Gastrocnemius medialis (tissue), 4 donors: ENCODE results near the gene EEF1B2.

Experiments
- CTCF ChIP-seq, 5 experiments: fragments of 450-650 bp in 3 of 5; fragments of 200-600 bp in 2 of 5; sonication (generic) in 2 of 5; IDR thresholded peaks in 4 of 5; conservative IDR thresholded peaks in 1 of 5; 1 replicate in 4 of 5; 2 replicates in 1 of 5; pipeline ENCODE4 v1.5.1; 2016 to 2019; ENCODE audit warnings: antibody characterized with exemption in 5 of 5, mild to moderate bottlenecking in 3 of 5, moderate library complexity in 3 of 5
- POLR2A ChIP-seq, 2 donors: fragments of 450-650 bp; IDR thresholded peaks; one replicate each; pipeline ENCODE4 v1.6.1; 2017; ENCODE audit warnings: antibody characterized with exemption in 2 of 2, mild to moderate bottlenecking in 2 of 2, moderate library complexity in 2 of 2

GRCh38 chr2:206163251-206163880 is 3.7 kb downstream of the EEF1B2 start:
- no peak for TF ChIP-seq CTCF (IDR thresholded peaks at IDR 0.05 in 4 of 5, conservative IDR thresholded peaks at IDR 0.05 in 1 of 5)
- no peak for TF ChIP-seq POLR2A (IDR thresholded peaks at IDR 0.05)
